HG03095 (cell line): ENCODE data around the gene CBX4.

Experiments used
- ATAC-seq: cut with Tn5 transposase; IDR thresholded peaks from one replicate; pipeline ENCODE4 v1.9.1; 2021; ENCODE audit warnings: moderate library complexity; ENCODE audit not compliant: unreplicated experiment

The CBX4 gene

DNA sequence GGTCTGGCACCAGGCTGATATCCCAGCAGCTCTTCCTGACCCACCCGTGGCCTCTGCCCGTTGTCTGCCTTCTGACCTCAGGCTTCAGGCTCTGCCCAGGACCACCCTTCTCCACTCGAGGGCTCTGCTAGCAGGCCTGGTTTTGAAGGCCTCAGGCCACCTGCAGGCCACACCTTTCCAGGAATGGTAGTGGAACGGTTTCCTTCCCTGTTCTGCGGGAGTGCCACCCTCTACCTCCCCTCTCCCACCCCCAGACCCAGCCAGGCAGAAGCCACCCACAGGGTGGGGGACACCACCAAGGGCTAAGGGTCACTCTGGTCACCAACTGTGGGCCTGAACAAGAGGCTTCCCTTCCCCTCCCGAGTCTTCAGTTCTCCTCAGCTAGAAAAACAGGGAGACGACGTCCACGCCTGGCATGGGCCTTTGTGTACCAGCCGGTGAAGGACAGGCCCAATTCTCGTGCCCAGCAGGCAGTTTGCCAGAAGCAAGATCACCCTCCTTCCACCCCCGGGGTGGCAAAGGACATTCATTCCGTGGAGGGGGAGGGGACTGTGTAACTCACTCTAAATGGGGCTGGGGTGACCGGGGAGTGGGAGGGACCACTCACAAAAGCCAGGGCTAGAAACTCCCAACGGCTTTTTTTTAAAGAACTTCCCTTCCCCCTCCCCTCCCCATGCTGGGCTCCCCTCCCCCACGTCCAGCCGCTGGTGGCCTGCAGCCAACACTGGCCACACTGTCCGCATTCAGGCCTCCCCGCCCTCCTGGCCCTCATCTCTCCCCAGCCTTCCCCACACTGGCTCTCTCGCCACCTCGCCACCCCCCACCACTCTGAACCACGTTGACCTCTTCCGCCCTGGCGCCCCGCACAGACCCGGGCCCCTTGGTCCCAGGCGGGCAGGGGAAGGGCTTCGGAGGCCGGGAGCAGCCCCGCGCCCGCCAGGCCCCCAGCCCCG is 7.7 kb downstream of the CBX4 start:
- no peak for ATAC-seq

DNA sequence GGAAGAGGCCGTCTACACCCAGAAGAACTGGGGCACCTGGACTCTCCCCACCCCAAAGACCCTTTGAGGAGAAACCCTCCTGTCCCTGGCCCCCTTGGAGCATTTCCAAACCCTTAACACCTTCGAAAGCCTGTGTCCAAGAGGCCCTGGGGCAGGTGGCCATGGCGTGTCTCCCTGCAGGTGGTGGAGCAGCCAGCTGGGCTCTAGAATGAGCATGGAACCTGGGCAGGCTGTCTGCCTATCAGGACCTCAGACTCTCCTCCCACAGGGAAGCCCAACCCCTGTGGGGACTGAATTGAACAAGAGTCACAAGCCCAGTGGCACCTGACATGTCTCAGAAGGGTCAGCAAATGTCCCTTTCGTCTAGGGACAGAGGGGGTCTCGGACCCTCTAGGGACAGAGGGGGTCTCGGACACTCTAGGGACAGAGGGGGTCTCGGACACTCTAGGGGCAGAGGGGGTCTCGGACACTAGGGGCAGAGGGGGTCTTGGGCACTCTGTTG is 8.4 kb downstream of the CBX4 start:
- no peak for ATAC-seq

DNA sequence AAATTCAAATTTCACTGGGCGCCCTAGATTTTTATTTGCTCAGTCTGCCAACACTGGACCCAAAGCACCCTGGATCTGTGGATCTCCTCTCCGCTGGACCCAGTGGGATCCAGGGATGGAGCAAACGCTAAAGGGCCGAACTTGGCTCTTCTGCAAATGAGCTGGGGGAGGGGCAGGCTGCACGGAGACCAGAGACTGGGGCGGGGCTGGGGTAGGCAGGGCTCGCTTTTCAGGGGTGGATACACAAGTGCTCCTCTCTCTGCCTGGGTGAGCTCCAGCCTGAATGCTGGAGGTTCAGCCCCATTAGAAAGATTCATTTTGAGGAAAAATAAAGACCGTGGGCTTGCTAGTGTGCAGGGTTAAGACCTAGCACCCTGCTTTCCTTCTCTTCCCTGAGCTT is 8.9 kb downstream of the CBX4 start:
- ATAC-seq: no peak

DNA sequence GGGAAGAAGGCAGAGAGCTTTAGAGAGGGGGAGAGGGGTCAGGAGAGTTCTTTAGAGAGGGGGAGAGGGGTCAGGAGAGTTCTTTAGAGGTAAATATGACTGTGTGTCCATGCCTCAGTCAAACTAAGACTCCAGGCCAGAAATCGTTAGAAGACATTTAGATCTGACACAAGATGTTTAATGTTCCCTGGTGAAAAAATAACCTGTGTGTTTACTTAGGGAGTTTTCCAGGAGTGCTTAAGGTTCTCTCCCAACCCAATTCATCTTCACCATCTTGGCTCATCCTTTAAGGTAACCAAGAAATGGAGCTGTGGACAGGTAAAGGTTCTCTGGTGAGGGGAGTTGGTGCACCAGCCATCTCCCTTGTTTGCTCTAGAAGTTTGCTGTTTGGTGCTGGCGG is 9.8 kb downstream of the CBX4 start:
- no peak for ATAC-seq

DNA sequence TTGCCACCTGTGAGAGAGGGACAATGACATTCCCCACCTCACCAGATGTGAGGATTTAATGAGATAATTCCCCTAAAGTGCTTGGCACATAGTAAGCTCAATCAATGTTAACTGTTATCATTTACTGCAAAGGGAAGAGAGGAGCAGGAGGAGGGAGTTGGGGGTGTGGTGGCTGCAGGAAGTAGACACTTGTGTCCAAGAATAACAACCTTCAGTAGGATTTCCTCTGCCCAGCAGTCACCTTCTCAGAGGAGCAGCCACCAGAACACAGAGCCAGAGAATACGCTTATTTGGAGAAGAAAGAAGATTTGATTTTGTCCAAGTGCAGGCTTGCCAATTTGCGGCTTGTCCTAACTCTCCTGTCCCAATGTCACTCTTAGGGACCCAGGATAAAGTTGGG is 10.2 kb downstream of the CBX4 start:
- no peak for ATAC-seq

DNA sequence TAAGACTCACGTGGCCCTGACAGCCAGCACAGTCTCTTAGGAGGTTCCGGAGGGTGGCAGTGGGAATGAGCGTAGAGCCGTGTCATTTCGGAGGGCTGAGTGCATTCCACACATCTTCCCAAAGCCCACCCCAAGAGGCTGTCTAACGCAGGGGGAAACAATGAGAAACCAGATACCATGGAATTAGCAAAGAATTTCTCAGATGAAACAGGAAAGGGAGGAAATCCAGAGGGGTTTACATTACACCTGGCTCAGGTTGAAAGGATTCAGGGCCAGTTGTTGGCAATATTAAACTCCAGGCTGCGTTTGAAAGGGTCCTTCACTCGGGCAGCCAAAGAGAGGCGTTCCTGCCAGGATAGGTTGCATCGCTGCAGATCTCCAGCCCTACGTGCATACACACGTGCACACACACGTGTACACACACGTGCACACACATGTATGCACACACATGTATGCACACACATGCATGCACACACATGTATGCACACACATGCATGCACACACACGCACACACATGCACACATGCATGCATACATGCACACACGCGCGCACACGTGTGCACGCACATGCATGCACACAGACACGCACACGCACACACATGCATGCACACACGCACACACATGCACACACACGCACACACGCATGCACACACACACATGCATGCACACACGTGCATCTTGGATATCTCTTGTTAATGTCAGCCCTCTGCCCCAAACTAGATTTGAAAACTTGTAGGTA is 12.2 kb downstream of the CBX4 start:
- no peak for ATAC-seq

DNA sequence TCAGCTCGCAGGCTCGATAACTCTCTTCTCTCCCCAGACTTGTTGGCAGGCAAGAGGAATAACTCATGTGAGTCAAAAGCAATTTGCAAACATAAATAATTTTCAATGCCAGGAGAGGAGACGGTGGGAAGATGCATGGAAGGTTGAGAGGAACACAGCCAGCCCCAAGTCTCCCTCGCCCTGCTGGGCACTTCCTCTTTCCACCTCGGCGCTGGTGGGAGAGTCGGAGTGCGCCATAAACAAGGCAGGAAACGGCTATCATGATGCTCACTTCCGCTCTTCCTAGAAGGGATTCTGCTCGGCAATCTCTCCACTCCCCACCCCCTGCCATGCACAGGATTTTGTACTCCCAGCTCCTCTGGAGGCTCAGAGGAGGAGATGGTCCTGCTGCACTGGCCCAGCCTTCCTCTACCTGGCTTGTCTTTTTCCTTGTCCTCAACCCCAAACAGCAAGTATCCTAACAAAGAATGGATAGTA is 13.0 kb downstream of the CBX4 start:
- ATAC-seq: no peak

DNA sequence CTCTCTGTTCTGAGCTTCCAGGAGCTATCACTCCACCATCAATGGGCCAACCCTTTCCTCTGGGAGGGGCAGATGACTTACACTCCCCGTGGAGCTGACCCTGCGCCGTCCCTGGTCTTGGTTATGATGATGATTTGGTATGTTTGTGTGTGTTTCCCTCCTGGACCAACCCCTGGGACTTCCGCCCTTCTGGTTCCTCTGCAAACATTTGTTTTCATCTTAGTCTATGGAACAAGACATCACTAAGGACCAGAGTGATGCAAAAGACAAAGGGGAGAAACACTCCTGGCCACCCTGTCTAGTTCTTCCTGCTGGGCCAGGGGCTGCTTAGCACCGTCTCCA is 13.7 kb downstream of the CBX4 start:
- ATAC-seq: no peak

DNA sequence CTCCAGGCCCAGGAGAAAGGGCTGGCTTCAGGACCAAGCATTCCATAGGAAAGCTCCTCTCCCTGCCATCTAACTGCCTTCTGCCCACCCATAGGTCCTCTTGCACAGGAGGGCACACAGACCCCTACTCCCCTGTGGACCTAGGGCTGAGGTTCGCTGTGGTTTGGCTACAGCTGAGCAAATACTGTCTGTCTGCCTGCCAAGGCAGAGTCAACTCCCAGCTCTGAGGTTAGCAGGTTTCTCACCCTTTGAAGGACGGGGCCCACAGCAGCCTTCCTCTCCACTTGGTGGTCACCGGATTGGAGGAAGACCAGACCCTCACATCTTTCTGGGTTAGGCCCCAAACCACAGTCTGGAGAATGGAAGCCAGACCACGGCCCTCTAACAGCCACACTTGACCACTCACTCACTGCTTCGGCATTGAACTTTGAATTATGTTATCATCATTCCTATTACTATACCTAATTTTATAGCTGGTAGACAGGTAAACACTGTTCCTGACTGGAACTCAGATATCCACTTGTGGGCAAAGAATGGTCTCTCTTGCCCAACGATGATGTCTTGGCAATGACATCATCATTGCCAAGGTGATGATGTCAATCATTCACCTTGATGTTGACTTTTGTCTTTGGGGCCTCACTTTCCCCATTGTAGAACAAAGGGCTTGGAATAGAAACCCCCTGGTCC is 14.2 kb downstream of the CBX4 start:
- no peak for ATAC-seq

DNA sequence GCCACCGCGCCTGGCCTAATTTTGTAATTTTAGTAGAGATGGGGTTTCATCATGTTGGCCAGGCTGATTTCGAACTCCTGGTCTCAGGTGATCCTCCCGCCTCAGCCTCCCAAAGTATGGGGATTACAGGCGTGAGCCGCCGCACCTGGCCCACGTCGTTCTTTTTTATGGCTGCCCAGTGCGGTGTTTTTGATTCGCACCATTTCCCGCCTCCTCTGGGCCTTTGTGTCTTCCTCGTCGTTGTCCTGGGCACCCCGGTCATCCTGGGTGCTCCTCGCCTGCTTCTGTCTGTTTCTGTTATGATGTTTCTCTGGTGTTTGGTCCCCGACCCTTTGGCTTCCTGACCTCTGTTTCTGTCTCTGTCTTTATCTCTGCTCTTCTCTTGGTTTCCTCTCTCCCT is 15.0 kb downstream of the CBX4 start:
- ATAC-seq: no peak

DNA sequence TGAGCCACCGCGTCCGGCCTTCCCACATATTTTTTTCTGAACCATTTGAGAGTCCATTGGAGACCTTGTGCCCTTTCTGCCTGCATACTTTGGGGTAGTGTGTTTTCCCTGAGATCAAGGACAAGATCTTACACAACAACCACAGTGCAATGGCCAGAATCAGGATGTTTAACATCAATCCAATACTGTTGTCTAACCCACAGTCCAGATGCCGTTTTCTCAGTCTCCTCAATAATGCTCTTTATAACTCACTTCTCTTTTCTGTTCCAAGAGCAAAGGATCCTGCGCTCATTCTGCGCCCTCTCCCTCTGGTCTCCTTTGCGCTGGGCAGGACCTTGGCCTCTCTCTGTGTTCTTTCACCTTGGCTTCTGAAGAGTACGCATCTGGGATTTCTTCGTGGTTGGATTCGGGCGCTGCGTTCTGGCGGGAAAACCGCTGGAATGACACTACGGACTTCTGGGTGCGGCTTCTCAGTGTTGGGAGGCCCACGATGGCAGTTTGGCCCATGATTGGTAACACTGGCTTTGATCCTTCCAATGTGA is 16.6 kb downstream of the CBX4 start:
- no peak for ATAC-seq

DNA sequence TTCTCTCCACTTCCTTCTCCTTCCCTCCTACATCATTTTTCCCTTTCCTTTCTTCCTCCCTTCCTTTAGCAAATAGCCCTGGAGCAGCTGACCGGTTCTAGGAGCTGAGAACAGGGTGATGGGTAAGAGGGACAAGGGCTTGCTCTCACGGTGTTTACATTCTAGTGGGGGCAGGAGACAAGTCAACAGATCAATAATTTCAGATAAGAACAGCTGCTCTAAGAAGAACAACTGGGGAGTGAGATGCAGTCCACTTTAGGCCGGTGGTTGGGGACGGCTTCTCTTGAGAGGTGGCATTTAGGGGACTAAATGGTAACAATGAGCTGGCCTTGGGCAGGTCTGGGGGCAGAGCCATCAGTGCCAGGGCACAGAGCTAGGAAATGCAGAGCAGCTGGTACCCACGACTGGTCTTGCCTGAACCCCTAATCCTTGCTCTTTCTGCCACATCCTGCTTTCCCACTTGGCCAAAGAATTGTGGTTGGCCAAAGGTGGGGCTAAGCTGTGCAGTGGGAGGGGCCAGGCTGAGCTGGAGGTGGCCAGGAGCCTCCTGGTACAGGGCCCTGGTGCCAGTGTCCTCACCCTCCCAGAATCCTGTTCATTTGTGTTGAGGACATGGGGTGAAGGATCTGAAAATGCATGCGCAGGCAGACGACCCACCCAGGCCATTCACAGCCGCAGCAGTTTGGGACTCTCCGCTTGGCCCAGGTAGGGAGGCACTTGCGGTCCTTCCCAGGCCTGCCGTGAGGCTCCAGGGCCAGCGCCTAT is 17.7 kb downstream of the CBX4 start:
- ATAC-seq: no peak

DNA sequence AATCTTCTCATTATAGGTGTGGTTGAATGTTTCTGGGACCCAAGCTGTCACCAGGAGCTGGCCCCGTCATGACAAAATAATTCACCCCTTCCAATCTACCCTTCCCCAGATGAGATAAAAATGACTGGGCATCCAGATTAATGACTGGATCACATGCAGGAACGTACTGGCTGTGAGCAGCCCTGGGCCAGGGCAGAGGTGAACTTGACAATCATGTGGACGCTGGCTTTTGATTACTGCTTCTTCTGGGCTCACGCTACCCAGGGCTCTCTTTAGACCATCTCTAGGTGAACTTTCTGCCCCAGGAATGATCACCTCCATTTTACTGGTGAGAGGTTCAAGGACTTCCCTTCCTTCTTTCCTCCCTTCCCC is 18.3 kb downstream of the CBX4 start:
- no peak for ATAC-seq

DNA sequence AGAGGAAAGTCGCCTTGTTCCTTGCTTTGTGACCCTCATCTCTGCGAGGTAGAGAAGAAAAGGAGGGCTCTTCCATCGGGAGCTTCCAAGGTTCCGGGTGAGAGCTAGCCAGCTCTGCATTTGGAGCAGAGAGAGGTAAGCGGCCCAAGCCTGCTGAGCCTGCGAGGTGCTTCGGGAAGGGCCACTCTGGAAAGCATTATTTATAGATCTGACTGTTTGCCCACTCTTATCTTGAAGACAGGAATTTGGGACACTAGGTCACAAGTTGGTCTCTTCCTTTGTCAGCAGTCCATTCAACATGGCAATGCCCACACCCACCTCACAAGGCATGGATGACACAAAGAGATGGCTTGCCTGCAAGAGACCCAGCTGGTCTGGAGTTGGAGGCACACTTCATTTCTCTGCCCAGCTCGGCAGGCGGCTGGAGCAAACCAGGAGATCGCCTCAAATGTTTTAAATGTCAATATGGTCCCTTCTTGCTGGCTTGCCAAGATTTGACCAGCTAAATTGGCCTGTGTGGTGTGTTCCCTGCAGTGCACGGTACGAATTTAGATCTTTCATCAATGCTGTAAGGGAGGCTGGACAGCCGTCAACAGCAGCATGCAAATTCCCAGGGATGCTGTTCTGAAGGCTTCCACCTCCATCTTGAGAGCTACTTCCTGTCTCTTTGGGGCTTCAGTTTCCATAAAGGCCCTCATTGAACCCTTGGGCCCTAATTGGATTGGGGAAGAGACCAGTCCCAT is 19.5 kb downstream of the CBX4 start:
- ATAC-seq: no peak

DNA sequence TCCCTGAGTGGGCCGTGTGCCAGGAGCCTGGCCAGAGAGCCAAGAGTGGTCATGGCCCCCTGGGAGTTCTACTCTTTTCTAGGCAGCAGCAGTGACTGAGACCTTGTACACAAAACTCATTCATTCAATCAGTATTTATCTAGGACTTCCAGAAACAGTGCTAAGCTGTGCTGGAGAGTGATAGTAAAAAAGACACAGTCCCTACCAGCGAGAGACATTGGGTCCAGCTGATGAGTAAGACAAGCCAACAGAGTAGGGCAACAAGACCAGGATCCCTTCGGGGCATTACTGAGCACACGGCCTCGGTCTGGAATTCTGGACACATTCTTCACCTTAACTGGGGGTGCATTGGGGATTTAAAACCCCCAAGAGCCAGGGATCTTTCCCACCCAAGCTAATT is 20.2 kb downstream of the CBX4 start:
- ATAC-seq: no peak

DNA sequence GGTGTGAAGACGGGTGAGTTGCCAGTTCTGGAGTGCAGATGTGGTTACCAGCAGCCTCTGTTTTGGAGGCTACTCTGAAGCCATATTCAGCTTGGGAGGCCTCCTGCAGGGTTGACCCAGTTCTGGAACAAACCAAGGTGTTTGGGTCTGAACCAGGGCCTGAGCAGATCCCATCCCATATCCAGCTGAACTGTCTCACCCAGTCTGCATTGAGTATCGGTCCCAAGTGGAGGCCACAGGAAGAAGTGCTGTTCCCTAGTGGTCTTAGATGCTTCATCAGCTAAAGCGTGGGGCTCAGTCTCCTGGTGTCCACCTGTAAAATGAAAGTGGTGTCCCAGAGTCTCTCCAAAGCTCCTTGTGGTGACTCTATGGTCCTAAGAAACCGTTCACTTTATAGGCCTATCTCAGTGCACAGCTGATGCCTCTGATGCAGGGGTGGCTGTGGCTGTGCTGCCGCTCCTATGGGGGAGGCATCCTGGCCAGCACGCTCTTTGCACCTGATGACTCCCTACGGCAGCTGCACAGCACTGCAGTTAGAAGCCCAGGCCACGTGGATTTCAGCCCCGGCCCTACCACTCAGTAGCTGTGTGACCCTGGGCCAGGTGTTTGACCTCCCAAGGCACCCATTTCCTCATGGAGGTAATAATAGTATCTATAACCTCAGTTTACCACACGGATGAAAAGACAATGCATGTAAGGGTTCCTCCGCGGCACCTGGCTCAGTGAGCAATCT is 21.0 kb downstream of the CBX4 start:
- no peak for ATAC-seq

DNA sequence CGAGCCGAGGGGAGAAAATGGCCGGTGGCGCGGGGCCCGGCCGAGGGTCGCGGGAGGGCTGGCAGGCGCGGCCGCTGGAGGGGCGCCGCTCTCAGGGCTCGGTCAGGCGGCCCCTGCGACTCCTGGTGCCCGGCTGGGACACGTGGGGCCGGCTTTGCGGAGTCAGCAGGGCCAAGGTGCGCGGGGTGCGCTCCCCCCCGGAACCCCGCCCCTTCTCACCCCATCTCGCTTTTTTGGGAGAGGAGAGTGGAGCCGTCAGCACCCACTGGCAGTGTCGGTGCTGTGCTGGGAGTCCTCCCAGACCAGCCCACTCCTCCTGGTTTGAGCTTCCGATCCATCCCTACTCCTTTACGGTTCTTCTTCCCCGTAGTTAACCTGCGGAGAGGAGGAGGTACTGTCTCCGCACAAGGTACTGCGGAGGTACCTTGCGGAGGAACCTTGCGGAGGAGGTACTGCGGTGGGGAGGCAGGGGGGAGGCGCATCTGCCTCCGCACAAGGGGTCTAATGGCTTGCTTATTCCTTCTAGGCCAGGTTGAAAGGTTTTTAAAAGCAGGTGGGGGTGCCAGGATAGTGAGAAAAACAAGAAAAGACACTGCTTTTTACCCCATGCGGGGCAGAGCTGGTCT is 23.3 kb downstream of the CBX4 start:
- no peak for ATAC-seq

DNA sequence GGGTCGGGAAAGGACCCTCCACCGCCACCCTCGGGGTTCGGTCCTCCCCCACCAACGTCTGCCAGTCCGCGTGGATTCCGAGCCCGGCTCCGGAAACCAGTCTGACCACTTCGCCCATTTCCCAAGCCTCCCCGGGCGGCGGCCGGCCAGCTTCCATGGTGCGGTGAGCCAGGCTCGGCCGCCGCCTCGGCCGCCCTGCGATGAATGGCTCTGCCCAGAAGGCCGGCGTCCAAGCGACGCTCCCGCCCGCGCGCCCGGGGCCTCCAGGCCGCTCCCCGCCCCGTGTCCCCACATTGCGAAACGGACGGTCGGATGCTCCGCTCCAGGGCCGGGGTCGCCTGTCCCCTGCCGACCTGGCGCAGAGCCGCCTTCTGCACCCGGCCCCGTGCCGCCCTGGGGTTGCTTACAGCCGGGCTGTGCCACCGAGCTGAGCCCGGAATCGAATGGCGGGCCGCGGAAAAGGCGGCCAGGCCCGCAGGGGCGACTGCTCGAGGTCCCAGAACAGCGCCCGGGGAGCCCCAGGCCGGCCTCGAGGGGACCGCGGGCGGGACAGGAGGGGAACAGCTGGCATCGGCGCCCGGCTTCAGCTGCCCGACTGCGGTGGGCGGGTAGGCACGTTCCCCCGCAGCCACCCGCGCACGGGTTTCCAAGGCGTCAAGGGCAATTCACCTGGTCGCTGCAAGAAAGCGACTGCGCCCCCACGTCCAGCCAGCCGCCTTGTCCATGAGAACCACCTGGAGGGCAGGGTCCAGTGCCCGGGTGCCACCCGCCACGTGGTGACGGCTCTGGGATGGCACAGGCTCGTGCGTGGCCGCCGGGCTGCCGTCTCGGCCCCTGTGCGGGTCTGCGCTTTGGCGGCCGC is 24.0 kb downstream of the CBX4 start:
- no peak for ATAC-seq
